HG02981 (cell line): ENCODE measurements around the gene TTC7B.

Source experiments
- ATAC-seq: cut with Tn5 transposase; IDR thresholded peaks from one replicate; pipeline ENCODE4 v1.9.1; 2021; ENCODE audit warnings: mild to moderate bottlenecking, moderate library complexity; ENCODE audit not compliant: unreplicated experiment

Gene TTC7B

DNA sequence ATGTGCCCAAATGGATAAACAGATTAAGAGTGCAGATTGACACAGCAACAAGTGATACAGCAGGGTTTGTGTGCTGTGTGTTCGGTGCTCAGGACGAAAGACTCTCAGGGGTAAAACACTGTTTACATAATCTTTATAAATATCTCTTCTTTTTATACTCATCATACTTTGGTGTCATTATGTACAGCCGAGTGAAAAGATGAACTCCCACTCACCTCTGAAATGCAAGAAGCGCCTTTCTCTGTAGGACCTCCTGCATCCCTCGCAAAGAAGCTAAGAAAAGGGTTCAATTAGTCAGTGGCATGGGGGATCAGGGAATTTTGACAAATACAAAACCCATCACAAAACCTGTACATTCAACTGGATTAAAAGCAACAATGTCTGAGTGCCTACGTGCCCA lies 163.6 kb downstream of the TTC7B start:
- no peak for ATAC-seq

DNA sequence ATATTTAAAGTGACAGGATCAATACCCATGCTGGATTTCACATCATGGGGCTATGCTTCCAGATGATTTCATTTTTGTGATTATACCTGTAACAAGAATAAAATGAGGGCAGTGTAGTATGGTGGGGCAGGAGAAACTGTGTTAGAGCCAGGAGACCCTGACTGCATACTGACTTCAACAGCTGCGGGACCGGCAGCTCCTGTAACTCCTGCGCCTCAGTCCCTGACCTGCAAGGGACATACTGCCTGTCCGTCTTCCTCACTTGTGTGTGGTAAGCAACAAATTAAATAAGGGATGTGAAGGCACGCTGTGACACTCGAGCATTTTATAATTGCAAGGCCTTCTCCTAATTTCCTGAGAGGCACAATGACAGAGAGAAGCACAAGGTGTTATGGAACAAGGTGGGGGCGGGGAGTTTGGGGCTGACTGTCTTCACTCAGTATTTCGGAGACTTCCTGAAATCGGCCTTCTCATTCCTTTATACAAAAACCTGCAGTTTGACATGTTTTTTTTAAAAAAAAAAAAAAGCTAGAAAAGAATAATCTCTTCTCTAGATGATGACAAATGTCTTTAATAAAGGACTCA lies 164.2 kb downstream of the TTC7B start:
- ATAC-seq = no peak

DNA sequence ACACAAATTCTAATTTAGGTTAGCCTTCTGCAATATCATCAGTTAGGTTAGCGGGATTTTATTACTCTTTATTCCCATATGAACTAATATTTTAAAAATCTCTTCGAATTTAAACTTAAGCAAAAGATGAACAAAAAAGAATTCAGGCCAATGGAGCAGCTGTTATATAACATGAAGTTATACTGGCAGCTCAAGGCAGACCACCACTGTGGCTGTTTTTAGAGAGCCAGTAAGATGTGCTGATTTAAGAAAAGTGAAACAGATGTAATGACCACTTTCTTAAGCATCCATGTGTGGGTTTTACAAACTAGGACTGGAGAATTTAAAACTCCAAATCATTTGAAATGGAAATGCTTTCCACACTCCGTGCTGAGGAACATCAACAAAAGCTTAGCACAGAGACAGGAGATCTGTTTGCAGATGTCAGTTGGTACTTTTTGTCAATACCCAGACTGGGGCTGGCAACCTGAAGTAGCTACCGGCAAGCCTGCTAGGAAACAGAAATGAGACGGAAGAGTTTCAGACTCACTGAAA lies 164.9 kb downstream of the TTC7B start:
- ATAC-seq = no peak

GRCh38 chr14:90649557-90650135 lies 166.6 kb downstream of the TTC7B start:
- no peak for ATAC-seq

GRCh38 chr14:90649083-90649482 lies 167.1 kb downstream of the TTC7B start:
- ATAC-seq = no peak

DNA sequence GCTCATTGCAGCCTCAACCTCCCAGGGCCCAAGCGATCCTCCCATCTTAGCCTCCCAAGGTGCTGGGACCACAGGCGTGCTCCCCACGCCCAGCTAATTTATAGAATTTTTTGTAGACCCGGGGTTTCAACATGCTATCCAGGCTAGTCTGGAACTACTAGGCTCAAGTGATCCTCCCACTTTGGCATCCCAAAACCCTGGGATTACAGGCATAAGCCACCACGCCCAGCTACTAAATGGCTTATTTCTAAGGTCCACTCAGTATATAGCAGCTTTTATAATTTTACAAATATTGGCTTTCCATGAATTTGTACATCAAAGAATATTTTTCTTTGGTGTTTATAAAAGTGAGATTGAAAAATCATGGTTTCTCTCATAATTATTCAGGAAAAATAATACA lies 167.8 kb downstream of the TTC7B start:
- ATAC-seq = no peak

DNA sequence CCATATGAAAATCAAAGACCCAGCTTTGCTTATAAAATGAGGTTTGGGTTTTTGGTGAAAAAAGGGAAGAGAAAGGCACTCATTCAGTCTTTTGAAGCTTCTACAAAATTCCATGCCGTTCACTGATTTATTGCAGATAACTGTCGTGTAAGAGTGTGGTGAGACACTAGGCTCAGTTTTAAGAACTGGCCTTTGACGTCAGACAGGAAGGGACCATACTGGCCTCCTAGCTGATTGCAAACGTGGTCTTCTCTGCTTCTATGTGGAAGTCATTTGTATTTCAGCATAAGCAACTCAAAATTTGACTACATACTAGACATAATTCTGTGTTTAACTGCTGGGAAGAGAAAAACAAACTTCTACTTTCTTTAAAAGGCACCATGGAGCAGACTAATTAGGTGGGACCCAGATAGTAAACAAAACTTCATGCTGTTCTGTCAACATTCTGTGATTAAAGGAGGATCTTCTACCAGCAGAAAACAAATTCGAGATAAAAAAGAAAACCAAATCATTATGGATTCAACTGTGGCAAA lies 168.7 kb downstream of the TTC7B start:
- no peak for ATAC-seq

DNA sequence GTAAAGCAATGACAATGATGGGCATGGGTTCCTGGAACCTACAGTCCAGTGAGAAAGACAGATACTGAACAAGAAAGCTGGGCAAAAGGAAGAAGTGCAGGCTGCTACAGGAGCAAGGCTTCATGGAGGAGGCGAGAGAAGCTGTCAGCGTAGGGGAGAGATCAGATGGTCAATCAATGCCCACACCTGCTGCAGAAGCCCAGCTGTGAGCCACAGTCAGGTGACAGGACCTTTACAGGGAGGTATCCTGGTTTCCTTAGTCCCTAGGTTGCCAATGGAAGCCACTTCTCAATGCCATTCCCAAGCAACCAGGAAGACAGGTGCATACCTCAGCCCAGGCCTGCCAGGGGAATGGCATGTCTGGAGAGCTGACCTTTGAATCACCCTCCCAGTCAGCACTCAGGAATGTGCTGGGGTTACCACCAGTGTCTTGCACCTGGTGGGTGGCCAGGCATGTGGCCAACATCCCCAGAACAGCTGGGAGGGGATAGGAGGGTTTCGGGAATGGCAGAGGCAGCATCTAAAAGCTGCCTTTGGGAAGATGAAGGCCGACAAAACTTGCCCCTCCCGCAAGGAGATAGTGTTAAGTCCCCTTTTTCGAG lies 170.3 kb downstream of the TTC7B start:
- ATAC-seq = no peak

- no peak for ATAC-seq
Measured at GRCh38 chr14:90644882-90645281, 171.3 kb downstream of the TTC7B start.

DNA sequence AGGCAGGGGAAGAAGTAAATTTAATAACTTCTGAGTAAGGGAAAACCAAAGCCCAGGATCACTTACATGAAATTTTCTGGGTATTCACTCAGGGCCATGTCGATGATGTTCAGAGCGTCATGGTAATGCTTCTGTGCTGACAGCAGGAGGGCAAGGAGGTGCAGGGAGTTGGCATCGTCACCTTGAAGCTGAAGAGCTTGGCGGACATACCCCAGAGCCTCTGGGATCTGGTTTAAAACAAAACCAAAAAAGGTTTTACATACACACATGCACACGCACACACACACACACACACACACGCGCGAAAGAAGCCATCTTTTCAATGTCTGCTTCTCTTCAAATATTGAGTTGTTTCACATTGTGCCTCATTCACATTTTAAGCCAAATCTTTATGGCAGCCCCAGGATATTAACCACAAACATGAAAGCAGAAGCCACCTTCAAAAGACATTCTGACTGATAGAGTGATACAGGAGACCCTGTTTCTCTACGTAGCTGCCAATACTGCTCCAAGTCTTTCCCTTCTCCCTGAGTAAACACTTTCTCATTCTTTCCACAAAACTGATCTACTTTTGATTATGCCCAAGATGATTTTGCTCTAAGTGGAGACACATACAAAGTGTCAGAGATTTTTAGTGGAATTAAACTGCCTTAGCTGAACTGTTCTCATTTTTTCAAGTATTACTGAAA lies 172.1 kb downstream of the TTC7B start:
- no peak for ATAC-seq

DNA sequence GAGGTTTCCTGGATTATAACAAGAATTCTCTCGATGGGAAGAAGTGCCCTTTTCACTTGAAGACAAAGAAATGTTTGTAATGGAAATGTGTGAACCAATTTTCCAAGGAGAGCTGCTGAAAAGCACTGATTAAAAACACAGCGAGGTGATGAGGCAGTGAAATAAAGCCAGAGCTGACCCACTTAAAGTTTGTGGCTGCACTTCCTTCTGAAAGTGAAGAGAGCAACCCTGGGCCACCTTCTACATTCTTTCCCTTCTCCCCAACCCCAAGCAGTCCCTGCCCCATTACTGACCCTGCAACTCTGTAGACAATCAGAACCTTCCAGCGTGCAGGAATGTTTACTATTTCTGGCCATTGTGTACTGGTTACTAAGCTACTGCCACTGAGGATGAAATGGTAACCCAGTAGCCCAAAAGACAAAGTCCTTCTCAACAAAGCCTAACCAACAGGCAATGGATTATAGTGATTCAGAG lies 173.9 kb downstream of the TTC7B start:
- no peak for ATAC-seq

DNA sequence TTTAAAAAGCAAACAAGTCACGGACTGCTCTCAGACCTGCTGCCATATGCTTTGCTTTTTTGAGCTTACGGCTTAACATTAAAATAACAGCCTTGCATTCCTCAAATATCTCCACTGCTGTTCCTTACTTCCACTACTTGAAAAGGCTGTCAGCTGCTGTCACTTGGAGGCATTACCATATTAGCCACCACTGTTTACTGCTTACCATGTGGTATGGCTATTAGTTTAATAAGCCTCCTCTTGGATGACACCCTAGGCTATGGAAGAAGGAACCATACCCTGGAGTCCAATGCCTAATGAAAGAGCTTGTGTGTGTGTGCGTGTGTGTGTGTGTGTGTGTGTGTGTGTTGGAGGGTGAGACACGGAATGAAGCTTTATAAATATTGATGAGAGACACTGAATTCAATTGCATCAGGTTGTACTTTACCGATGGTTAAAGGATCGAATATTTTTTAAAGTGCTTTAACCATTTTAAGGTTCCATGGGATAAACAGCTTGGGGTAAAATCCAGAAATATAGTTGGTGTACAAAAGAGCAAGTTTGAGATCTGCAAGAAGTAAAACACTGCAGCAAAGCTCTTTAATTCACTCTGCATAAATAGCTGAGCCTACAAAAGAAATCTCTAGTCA lies 174.5 kb downstream of the TTC7B start:
- no peak for ATAC-seq

GRCh38 chr14:90641168-90641567 lies 175.1 kb downstream of the TTC7B start:
- no peak for ATAC-seq

GRCh38 chr14:90639641-90640040 lies 176.6 kb downstream of the TTC7B start:
- ATAC-seq = no peak

GRCh38 chr14:90632871-90633270 lies 183.4 kb downstream of the TTC7B start:
- no peak for ATAC-seq

GRCh38 chr14:90632451-90632850 lies 183.8 kb downstream of the TTC7B start:
- no peak for ATAC-seq

- no peak for ATAC-seq
Measured at GRCh38 chr14:90630171-90630806, 185.9 kb downstream of the TTC7B start.

GRCh38 chr14:90629471-90629870 lies 186.8 kb downstream of the TTC7B start:
- ATAC-seq = no peak

GRCh38 chr14:90628825-90629224 lies 187.4 kb downstream of the TTC7B start:
- ATAC-seq = no peak

GRCh38 chr14:90627478-90627877 lies 188.8 kb downstream of the TTC7B start:
- no peak for ATAC-seq

GRCh38 chr14:90626550-90626949 lies 189.7 kb downstream of the TTC7B start:
- no peak for ATAC-seq
